PC-3 (cell line): Measurements from ENCODE around the gene HLA-F. TPM values are rescaled to one million over a fixed set of nuclear protein-coding genes. Genes with fewer than 3 reads are reported as not detected.

Experiments
- ATAC-seq: fragments of 200-7000 bp; cut with Tn5 transposase; 2 replicates; pipeline ENCODE4 v1.9.1; 2020; ENCODE audit warnings: mild to moderate bottlenecking, moderate library complexity
- BruUV-seq: library from RNA; stranded (reverse); fragments of 400-500 nt; replicated peaks from 2 replicates; lab custom pipeline; 2021; lab: Mats Ljungman, UMichigan
- CTCF ChIA-PET: fragments of 300-600 bp; sonication (Branson Sonifier 250); formaldehyde crosslinking; loops from one replicate; lab custom pipeline; 2022; ENCODE audit warnings: antibody characterized with exemption; lab: Charles Lee
- POLR2A ChIA-PET: fragments of 300-600 bp; sonication (Branson Sonifier 250); formaldehyde crosslinking; loops from one replicate; lab custom pipeline; 2022; ENCODE audit warnings: antibody characterized with exemption; ENCODE audit not compliant: unreplicated experiment; lab: Charles Lee
- DNase-seq: peaks from one replicate; pipeline ENCODE4 v3.0.0-alpha.2; 2015
- H2AFZ ChIP-seq: fragments of 300-600 bp; sonication (generic); 2 replicates; pipeline ENCODE4 v1.6.0; 2016; ENCODE audit warnings: antibody characterized with exemption, low read length
- H3F3A ChIP-seq: fragments of 300-600 bp; sonication (generic); one replicate; pipeline ENCODE4 v1.6.0; 2017; ENCODE audit warnings: antibody characterized with exemption, low read length, control low read depth, mild to moderate bottlenecking; ENCODE audit not compliant: unreplicated experiment
- H3K27ac ChIP-seq: fragments of 300-600 bp; sonication (generic); 2 replicates; pipeline ENCODE4 v1.5.1; 2016; ENCODE audit warnings: mild to moderate bottlenecking, low read length
- H3K27me3 ChIP-seq: fragments of 300-600 bp; sonication (generic); 2 replicates; pipeline ENCODE4 v1.6.1; 2016; ENCODE audit warnings: low read length, mixed read lengths
- H3K36me3 ChIP-seq: fragments of 300-600 bp; sonication (generic); 2 replicates; pipeline ENCODE4 v1.6.1; 2016; ENCODE audit warnings: low read depth, mixed run types, low read length, mixed read lengths
- H3K4me1 ChIP-seq: fragments of 300-600 bp; sonication (generic); 2 replicates; pipeline ENCODE4 v1.5.1; 2016; ENCODE audit warnings: low read length; ENCODE audit not compliant: insufficient read depth
- H3K4me2 ChIP-seq: fragments of 300-600 bp; sonication (generic); 2 replicates; pipeline ENCODE4 v1.6.0; 2016; ENCODE audit warnings: low read length
- H3K4me3 ChIP-seq: fragments of 300-600 bp; sonication (generic); 2 replicates; pipeline ENCODE4 v1.5.1; 2016; ENCODE audit warnings: mild to moderate bottlenecking, low read length, mixed read lengths
- H3K79me2 ChIP-seq: fragments of 300-600 bp; sonication (generic); 2 replicates; pipeline ENCODE4 v1.6.1; 2017; ENCODE audit warnings: low read length, mixed read lengths
- H3K9ac ChIP-seq: fragments of 300-600 bp; sonication (generic); 2 replicates; pipeline ENCODE4 v1.6.0; 2016; ENCODE audit warnings: mild to moderate bottlenecking, low read length
- H3K9me2 ChIP-seq: fragments of 300-600 bp; sonication (generic); replicated peaks from 2 replicates; pipeline ENCODE4 v1.6.1; 2016; ENCODE audit warnings: mixed run types, low read length, mixed read lengths
- H3K9me3 ChIP-seq: fragments of 300-600 bp; sonication (generic); 2 replicates; pipeline ENCODE4 v1.6.1; 2016; ENCODE audit warnings: low read length, mixed read lengths
- H4K20me1 ChIP-seq: fragments of 300-600 bp; sonication (generic); 2 replicates; pipeline ENCODE4 v1.6.1; 2016; ENCODE audit warnings: low read length, mixed read lengths
- CTCF ChIP-seq: fragments of 300-600 bp; sonication (generic); conservative IDR thresholded peaks from 2 replicates; pipeline ENCODE4 v1.5.1; 2017; ENCODE audit warnings: antibody characterized with exemption, low read depth, mild to moderate bottlenecking, low read length
- EZH2 ChIP-seq: fragments of 300-600 bp; sonication (generic); IDR thresholded peaks from one replicate; pipeline ENCODE4 v1.6.1; 2017; ENCODE audit warnings: antibody characterized with exemption, mild to moderate bottlenecking, low read length; ENCODE audit not compliant: unreplicated experiment
- EZH2phosphoT487 ChIP-seq: fragments of 300-600 bp; sonication (generic); IDR thresholded peaks from 2 replicates; pipeline ENCODE4 v1.6.1; 2018; ENCODE audit warnings: mild to moderate bottlenecking, antibody characterized with exemption, low read length, borderline replicate concordance
- intact Hi-C: fragments of 100-400 bp; cut with micrococcal nuclease; formaldehyde crosslinking; loops from 2 replicates; pipeline ENCODE4 v1.9.0; 2023
- total RNA-seq: library from RNA; depleted of rRNA; stranded (reverse); fragments of >200 nt; gene quantifications from 2 replicates; pipeline ENCODE4 v1.2.3, GENCODE V29; 2014

HLA-F gene
- total RNA-seq, 1 experiment from 2014 or later, result 16.1 TPM

DNA sequence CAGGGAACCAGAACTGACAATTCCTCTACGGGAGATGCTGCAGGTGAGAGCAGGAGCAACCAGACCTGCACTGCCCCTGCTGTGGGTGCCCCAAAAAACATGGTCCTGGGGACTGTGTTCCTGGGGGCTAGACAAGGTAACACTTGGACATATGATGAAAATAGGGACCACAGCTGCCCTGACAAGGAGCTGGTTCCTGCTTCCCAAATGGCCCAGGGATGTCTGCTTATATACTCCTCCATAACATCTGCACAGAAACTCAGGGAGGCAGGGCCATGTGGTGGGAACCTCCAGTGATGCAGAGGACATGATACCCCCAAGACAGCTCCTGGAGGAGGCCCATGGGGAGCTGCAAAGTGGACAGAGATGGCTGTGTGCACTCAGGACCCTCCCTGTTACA lies 19.8 kb downstream of the HLA-F start:
- TF ChIP-seq CTCF, result no peak
- TF ChIP-seq EZH2phosphoT487, result no peak
- H3K9ac ChIP-seq, result no peak overlapping the region
- no peak overlapping the region for H3K27ac ChIP-seq
- ChIA-PET POLR2A (no interaction called here), CTCF (no interaction called here)
- intact Hi-C loops, result no loop called here
- no peaks in the 10 kb centered on the region for H4K20me1 ChIP-seq
- ATAC-seq (no peak), DNase-seq (no peak)
- no peaks in the 10 kb centered on the region for H3K9me2 ChIP-seq
- BruUV-seq, result no TSS peak
- H3K79me2 ChIP-seq, result peaks cover 12% of the 10 kb centered on the region
- no peak overlapping the region for H3K4me3 ChIP-seq
- H3K27me3 ChIP-seq, result no peaks in the 10 kb centered on the region
- H3K36me3 ChIP-seq, result no peaks in the 10 kb centered on the region
- H3F3A ChIP-seq, result no peaks in the 10 kb centered on the region
- no peaks in the 10 kb centered on the region for H3K9me3 ChIP-seq
- H3K4me2 ChIP-seq, result no peak overlapping the region
- H3K4me1 ChIP-seq, result peaks cover 5% of the 10 kb centered on the region
- H2AFZ ChIP-seq, result no peak overlapping the region

DNA sequence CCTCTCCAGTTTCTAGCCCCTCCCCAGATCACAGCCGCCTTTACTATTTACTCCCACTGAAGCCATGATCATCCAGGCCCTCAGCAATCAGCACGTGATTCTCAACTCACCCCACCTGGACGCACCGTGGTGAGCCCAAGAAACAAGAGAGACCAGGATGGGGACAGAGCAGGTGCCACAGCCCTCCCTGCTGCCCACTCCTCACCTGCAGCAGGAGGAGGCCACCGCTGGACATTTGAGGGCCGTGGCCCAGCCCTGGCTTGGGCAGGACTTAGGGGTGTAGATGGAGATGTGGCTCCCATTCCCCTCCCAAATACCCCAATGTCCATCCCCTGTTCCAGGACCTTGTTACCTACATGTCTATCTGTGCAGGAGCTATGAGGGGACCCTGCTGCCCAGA lies 20.3 kb downstream of the HLA-F start:
- no peak for ATAC-seq
- ChIA-PET POLR2A (no interaction called here), CTCF (no interaction called here)
- peaks cover 13% of the 10 kb centered on the region for H3K79me2 ChIP-seq
- no peak for TF ChIP-seq CTCF
- TF ChIP-seq EZH2, result no peak
- TF ChIP-seq EZH2phosphoT487, result no peak
- no peaks in the 10 kb centered on the region for H3K9me3 ChIP-seq
- no peak overlapping the region for H3K9ac ChIP-seq
- H2AFZ ChIP-seq, result no peak overlapping the region
- H3K9me2 ChIP-seq, result no peaks in the 10 kb centered on the region
- no peak for DNase-seq
- no peaks in the 10 kb centered on the region for H3K36me3 ChIP-seq
- H4K20me1 ChIP-seq, result no peaks in the 10 kb centered on the region
- H3K27me3 ChIP-seq, result no peaks in the 10 kb centered on the region
- H3K4me1 ChIP-seq, result peaks cover 6% of the 10 kb centered on the region
- BruUV-seq, result no TSS peak
- H3F3A ChIP-seq, result no peaks in the 10 kb centered on the region
- no peak overlapping the region for H3K4me3 ChIP-seq
- intact Hi-C loops, result no loop called here
- no peak overlapping the region for H3K4me2 ChIP-seq
- H3K27ac ChIP-seq, result no peak overlapping the region

- no peak overlapping the region for H3K27ac ChIP-seq
- no peak overlapping the region for H3K9ac ChIP-seq
- no peak overlapping the region for H3K4me2 ChIP-seq
- peaks cover 13% of the 10 kb centered on the region for H3K79me2 ChIP-seq
- ChIA-PET CTCF (no interaction called here), POLR2A (no interaction called here)
- peaks cover 7% of the 10 kb centered on the region for H3K4me1 ChIP-seq
- no TSS peak for BruUV-seq
- H3F3A ChIP-seq, result no peaks in the 10 kb centered on the region
- ATAC-seq, result no peak
- no peaks in the 10 kb centered on the region for H3K27me3 ChIP-seq
- no peaks in the 10 kb centered on the region for H3K9me2 ChIP-seq
- H3K36me3 ChIP-seq, result no peaks in the 10 kb centered on the region
- no peaks in the 10 kb centered on the region for H3K9me3 ChIP-seq
- TF ChIP-seq EZH2phosphoT487, result no peak
- TF ChIP-seq CTCF, result no peak
- no peak for TF ChIP-seq EZH2
- no peak overlapping the region for H3K4me3 ChIP-seq
- no peak for DNase-seq
- intact Hi-C loops, result no loop called here
- H4K20me1 ChIP-seq, result no peaks in the 10 kb centered on the region
- no peak overlapping the region for H2AFZ ChIP-seq
These were observed 20.9 kb downstream of the HLA-F start for GRCh38 chr6:29744131-29744530.
